GM12892 (cell line): ENCODE measurements around the gene SFT2D3.

Experiments
- POLR2A ChIP-seq: IDR thresholded peaks from 2 replicates; pipeline ENCODE4 v1.6.1; 2011; ENCODE audit warnings: low read depth, low read length, control low read depth
- POLR2AphosphoS5 ChIP-seq: IDR thresholded peaks from 2 replicates; pipeline ENCODE4 v1.6.1; 2011; ENCODE audit warnings: low read depth, low read length, control low read depth

DNA sequence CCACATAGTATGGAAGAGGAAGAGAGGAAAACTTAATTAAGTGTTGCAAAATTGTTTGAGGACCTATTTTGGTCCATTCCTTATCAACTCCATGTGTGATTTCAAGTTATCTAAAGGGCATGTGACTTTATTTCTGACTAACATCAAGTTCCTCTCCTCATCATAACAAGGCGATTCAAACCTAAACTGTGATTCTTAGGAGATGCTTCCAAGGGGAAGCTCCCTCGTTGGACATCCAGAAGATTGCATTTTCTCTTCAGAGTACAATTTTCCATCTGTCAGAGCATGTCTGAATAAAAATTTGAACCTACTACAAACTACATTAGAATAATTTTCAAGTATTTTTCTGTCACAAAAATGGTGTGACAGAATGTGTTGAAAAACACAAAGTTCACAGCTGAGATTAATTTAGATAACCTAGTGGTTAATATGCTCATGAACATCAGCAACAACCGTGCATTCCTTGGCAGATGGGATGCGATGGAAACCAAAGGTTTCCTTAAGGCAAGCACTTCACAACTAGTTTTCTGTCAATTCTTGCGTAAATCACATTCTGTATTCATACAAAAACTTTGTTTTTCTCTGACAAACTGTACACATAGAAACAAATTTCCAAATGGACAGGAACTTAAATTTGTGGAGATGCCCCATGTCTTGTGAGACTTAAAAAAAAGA is 4.2 kb downstream of the SFT2D3 start:
- no peak for TF ChIP-seq POLR2A
- no peak for TF ChIP-seq POLR2AphosphoS5
